ENCODE data around the gene SARDH.
"Not testable (repeated sequence)": the region's sequence is repeated elsewhere in the genome, so short reads cannot be mapped to it uniquely, and the experiment has no call there.

Gene SARDH

DNA sequence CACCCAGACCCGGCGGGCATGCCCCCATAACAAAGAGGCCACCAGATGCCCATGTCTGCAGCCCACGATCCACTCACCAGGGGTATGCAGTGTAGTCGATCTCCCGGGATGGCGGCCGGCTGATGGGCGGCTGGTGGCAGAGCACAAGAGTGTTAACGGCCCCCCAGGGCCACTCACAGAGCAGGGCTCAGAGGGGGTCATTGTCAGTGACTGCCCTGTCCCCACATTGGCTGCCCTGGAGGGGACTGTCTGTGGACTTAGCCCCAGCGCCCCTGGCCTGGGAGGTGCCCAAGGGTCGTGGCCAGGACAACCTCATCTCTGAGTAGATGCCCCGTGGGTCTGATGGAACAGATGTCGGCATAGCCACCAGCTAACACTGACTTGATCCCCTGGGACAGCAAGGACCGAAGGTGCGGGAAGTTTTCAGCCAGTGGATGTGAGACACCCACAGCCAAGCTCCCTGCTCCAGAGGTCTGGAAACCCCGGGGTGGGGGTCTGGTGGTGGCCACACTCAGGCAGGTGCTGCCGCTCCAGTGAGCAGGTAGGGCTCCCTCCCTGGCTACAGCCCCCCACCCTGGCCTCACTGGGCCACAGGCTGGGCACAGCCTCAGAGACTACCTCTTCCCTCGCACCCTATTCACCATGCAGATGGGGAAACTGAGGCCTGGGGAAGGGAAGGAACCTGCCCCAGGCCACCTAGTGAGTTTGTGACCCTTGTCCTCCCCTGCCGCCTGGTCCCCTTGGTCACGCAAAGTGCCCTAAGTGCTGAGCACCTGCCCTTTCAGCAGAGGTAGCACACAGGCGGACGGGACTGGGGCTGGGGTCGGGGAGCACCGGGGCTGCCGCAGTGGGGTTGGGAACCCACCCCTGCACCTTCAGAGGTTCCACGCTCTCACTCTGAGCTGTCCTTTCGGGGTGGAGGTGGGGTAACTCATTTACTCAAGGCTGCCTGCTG, 38.1 kb upstream of the SARDH start:
- DNase-seq (ENCODE audit: low read depth in 3 of 3), result no peak

GRCh38 chr9:133775291-133775690, 37.1 kb upstream of the SARDH start:
- DNase-seq (ENCODE audit: low read depth in 3 of 3), result no peak

GRCh38 chr9:133774799-133775198, 36.6 kb upstream of the SARDH start:
- no peak for DNase-seq (ENCODE audit: low read depth in 3 of 3)

- no peak for DNase-seq (ENCODE audit: low read depth in 3 of 3)
Observed at GRCh38 chr9:133773889-133774655, 35.9 kb upstream of the SARDH start.

DNA sequence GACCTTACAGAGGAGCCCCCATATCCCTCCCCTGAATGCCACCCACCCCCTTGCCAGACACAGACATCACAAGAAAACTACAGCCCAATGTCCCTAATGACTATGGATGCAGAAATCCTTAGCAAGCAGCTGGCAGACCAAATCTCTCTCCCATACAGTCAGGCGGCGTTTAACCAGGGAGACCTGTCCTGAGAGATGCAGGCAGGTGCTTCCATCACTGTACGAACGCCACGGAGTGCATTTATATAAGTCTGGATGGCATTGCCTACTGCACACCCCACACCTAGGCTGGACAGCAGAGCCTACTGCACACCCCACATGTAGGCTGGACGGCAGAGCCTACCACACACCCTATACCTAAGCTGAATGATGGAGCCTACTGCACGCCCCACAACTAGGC, 34.4 kb upstream of the SARDH start:
- DNase-seq (ENCODE audit: low read depth in 3 of 3), result no peak

DNA sequence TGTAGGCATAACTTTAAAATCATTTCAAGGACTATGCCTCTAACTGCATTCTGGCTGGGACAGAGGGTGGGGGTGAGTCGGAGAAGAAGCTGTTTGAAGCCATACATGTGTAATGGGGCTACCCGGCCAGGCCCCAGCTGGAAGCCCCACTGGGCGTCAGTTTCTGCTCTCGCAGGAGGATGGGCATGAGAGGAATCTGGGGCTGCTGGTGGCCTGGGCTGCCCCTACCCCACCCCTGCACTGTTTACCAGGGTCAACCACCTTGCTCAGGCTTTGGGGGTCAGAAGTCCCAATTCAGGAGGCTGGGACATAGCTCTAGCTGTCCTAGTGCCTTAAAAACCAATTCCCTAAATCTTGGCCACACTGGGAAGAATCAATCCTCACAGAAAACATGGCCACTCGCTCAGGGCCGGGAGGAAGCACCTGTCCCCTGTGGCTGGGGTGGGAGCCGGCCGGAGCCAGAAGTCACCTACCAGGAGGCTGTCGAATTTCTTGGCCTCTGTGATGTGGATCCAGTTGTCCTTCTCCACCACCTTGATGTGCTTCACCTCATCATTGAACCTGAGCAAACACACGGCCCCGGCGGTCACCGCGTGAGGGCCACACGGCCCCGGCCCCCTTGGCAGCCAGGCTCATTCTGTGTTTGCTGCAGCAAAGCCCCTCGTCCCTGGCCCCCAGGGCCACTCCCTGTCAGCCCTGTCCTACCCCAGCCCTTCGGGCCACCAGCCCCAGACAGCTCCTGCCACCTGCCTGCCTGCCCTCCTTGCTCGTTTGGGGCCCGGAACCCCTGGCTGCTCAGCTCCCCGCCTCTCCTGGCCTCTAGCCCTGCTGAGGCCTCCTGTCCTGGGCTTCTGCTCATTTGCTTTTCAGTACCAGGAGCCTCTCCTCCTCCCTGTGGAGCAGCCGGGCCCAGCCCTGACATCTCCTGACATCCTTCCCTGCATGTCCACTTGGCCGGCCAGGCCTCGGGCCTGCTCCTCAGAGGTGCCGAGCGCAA, 33.6 kb upstream of the SARDH start:
- no peak for DNase-seq (ENCODE audit: low read depth in 3 of 3)

GRCh38 chr9:133770076-133770777, 32.1 kb upstream of the SARDH start:
- DNase-seq (ENCODE audit: low read depth in 3 of 3), result no peak

DNA sequence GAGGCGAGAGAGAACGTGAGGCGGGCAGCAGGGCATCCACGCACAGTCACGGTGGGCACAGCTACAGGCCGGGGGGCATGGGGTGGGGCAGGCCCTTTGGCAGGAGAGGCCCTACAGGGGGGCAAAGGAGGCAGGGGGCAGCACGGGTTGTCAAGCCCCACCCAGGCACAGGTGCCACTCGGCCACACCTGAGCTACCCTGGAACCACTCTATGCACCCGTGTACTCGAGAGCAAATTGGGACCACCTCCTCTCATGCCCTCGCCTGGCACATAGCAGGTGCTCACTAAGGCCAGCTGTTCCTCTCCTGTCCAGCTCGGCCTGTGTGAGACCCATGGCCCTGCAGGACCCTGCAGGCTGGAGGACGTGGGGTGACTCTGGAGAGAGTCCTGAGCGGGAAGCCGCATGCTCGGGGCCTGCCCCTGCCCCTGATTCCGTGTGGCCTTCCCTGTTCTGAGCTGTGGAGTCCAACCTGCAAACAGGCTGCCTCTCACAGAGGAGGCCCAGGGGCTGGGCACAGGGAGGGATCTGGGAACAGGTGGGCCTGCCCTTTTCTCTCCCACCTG, 31.4 kb upstream of the SARDH start:
- no peak for DNase-seq (ENCODE audit: low read depth in 3 of 3)

GRCh38 chr9:133768859-133769510, 30.8 kb upstream of the SARDH start:
- DNase-seq (ENCODE audit: low read depth in 3 of 3), result peak in 1 of 3 experiments; percentile 10

DNA sequence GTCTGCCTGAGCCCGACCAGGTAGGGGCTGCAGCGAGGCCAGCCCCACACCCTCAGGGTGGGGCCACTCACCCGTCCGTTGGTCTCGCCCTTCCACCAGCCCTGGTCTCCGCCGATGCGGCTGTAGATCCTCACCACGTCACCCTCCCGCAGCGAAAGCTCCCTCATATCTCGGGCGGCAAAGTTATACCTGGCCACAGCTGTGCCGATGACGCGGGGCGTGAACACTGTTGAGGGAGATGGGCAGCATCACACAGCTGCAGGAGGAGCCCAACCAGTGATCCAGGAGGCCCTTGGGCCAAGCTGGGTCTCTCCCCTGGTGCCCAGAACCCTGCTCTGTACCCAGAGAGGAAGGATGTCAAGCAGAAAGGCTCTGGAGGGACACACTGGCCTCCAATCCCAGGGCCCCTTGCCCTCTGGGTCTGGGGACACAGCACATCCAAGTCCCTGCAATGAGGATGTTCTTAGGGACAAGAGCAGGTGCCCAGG, 30.3 kb upstream of the SARDH start:
- DNase-seq (ENCODE audit: low read depth in 3 of 3), result no peak

DNA sequence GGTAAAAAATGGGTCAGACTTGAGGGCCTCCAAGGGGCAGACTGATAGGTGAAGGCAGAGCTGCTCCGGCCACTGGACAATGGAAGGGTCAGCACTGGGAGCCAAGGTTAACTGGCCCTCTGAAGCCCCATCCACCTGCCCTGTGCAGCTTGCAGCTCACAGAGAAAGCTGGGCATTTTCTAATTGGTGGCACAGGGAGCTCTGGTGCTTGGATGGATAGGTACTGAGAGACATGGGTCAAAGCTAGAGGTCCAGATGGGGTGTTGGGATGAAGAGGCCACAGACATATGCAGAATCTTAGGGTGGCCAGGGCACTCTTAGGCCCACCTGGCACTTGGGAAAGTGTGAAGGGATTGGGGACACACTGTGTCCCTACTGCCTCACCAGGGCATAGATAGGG, 29.5 kb upstream of the SARDH start:
- DNase-seq (ENCODE audit: low read depth in 3 of 3), result no peak

GRCh38 chr9:133767008-133767407, 28.9 kb upstream of the SARDH start:
- no peak for DNase-seq (ENCODE audit: low read depth in 3 of 3)

DNA sequence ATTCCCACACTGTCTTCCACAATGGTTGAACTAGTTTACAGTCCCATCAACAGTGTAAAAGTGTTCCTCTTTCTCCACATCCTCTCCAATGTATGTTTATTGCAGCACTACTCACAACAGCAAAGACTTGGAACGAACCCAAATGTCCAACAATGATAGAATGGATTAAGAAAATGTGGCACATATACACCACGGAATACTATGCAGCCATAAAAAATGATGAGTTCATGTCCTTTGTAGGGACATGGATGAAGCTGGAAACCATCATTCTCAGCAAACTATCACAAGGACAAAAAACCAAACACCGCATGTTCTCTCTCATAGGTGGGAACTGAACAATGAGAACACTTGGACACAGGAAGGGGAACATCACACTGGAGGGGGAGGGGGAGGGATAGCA, 28.1 kb upstream of the SARDH start:
- not testable (repeated sequence) for DNase-seq (ENCODE audit: low read depth in 3 of 3)

GRCh38 chr9:133763272-133764183, 25.4 kb upstream of the SARDH start:
- DNase-seq (ENCODE audit: low read depth in 3 of 3), result no peak

DNA sequence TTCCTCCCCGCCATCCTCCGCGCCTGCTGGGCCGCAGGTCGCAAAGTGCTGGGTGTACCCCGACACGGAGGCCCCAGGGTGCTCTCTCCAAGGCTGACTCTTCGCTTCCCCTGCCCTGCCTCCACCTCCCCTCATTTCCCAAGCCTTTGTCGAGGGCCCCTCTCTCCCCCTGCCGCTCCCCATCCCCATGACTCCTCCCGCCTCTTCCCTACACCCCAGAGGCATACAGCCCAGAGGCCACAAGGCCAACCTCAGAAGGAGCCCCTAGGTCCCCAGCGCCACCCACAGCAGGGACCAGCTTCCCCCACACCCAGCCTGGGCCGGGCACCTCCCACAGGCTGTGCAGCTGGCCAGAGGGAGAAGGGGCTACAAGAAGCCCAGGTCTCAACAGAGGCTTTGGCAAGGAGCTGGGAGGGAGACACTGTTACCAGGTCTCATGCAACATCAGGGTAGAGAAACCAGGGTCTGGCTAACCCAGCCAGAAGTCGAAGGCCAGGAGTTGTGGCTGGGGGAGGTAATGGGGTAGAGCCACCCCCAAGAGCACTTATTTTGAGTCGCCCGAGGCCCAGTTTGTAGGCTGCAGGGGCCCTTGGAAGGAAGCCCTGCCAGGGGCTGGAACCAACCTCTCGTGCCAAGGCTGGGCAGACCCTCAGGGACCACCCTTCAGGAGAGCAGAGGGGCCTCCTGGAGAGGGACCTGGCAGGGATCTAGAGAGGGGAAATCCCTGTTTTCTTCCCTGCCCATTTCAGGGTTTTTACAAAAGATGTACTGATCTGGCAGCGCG, 24.5 kb upstream of the SARDH start:
- no peak for DNase-seq (ENCODE audit: low read depth in 3 of 3)

DNA sequence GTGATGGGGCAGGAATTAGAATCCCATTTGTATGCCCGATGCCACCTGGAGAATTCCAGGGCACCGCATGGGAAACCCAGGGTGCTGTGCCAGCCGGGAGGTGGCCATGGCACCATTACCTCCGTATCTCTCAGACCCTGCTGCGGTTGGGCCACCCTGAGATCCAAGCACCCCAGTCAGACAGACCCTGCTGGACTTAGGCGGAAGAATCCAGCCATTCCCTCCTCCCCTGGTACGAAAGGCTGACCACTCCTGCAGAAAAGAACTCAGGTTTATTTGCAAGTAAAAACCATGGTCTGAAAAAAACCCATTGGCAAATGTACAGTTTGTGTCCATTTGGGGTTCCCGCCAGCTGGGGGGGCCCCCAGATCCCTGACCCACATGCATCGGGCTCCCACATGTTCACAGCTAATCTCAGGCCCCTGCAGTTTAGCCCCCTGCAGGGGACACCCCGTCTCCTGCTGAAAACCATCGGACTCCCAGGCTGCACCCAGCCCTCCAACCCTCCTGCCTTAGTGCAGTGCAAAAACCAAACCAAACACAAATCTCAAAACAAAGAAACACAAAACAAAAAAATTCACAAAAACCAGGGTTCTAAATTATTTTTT, 23.6 kb upstream of the SARDH start:
- no peak for DNase-seq (ENCODE audit: low read depth in 3 of 3)

DNA sequence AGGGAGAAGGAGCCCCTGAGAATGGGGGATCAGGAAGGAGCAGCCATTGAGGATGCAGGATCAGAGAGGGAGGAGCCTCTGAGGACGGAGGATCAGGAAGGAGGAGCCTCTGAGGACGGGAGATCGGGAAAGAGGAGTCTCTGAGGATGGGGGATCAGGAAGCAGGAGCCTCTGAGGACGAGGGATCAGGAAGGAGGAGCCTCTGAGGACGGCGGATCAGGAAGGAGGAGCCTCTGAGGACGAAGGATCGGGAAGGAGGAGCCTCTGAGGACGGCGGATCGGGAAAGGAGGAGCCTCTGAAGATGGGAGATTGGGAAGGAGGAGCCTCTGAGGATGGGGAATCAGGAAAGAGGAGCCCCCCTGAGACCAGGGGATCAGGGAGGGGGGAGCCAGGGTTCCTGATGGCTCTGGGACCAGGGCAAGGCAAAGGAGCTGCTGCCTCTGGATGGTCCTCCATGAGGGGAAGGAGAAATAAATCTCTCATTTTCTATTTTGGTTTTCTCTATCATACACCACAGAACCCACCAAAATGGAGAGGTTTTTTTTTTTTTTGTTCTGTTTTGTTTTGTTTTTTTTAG, 22.6 kb upstream of the SARDH start:
- no peak for DNase-seq (ENCODE audit: low read depth in 3 of 3)

Data from stimulated activated CD4-positive, alpha-beta T cell treated with anti-CD3 and anti-CD28 coated beads, TNF-alpha, amount 100 ng/mL, for 24 hours (primary cell).